ENCODE data around the gene CDKN2AIP.

DNA sequence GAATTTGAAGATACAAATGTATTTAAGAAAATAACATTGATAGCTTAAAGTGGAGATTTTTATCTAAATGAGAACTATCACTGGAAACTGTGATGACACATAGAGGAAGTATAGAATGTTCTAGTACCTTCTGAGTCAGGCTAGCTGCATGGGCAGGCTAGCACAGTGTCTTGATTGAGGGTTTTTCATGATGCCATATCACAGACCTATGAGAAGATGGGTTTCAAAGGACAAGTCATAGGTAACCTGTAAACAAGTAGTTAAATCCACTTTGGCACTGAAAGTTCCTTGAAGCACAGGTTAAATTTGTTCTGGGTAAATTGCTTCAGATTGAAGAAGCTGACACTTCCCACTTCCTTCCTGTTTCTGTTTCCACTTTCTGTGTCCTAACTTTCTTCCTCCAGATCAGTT lies 48.2 kb upstream of the CDKN2AIP start:
- TF ChIP-seq, protein P1, sequence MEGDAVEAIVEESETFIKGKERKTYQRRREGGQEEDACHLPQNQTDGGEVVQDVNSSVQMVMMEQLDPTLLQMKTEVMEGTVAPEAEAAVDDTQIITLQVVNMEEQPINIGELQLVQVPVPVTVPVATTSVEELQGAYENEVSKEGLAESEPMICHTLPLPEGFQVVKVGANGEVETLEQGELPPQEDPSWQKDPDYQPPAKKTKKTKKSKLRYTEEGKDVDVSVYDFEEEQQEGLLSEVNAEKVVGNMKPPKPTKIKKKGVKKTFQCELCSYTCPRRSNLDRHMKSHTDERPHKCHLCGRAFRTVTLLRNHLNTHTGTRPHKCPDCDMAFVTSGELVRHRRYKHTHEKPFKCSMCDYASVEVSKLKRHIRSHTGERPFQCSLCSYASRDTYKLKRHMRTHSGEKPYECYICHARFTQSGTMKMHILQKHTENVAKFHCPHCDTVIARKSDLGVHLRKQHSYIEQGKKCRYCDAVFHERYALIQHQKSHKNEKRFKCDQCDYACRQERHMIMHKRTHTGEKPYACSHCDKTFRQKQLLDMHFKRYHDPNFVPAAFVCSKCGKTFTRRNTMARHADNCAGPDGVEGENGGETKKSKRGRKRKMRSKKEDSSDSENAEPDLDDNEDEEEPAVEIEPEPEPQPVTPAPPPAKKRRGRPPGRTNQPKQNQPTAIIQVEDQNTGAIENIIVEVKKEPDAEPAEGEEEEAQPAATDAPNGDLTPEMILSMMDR (IDR thresholded peaks at IDR 0.05): no peak
- TF ChIP-seq POLR2A (IDR thresholded peaks at IDR 0.05): no peak
